Right kidney (tissue), 9 donors: ENCODE data around the gene WNK2.
"Not testable (repeated sequence)": the region's sequence is repeated elsewhere in the genome, so short reads cannot be mapped to it uniquely, and the experiment has no call there.

Experiments
- DNase-seq: peaks from one replicate; pipeline ENCODE4 v3.0.0-alpha.2; 2016
- long read RNA-seq, 8 donors: transcript quantifications; one replicate each; lab custom pipeline, GENCODE V29; 2026

The WNK2 gene
- long read RNA-seq, donor 1: 0 reads
- long read RNA-seq, donor 2: 0 reads
- long read RNA-seq, donor 3: 0 reads
- long read RNA-seq, donor 4, partial matches to known transcripts: 0 of 2 reads
- long read RNA-seq, donor 4, other reads (novel, unspliced or antisense): 0 of 2 reads
- long read RNA-seq, donor 5: 0 reads
- long read RNA-seq, donor 6: 0 reads
- long read RNA-seq, donor 7, partial matches to known transcripts: 7 of 10 reads
- long read RNA-seq, donor 7, other reads (novel, unspliced or antisense): 0 of 10 reads
- long read RNA-seq, donor 8: 0 reads

DNA sequence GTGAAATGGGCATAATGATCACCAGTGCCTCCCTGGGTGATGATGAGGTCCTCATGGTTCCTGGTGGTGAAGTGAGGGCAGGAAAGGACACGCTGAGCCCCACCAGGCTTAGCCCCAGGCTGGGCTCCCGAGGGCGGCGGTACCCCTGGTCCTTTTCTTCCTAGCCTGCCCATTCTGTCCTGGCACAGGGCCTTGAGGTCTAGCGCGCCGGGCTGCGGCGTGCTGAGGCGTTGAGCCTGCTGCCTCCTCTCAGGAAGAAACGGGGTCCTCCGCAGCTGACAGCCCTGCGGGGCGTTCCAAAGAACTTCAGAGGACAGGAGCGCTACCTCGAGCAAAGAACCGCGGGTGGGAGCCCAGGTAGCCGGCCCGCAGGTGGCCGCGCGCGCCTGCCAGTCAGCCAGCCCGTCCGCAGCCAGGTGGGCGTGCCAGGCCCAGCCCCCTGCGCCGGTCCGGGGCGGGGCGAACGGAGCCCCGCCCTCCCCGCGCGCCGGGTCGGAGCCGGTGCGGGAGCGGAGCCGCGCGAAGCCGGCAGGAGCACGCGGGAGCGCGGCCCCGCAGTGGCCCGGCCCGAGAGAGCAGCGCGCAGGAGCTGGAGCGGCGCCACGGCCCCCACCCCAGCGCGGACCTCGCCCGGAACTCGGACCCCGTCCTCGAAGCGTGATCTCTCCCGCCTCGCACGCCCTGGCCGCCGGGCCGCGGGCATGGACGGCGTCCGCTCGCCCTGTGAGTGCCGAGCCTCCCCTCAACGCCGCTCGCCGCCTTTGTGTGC is at the start of gene WNK2:
Gene WNK2 (plus strand): TSS at position 477 of the 769 bp plus-strand sequence. CDS start 791 bp downstream, outside the sequence.
- DNase-seq: peak; percentile 79

DNA sequence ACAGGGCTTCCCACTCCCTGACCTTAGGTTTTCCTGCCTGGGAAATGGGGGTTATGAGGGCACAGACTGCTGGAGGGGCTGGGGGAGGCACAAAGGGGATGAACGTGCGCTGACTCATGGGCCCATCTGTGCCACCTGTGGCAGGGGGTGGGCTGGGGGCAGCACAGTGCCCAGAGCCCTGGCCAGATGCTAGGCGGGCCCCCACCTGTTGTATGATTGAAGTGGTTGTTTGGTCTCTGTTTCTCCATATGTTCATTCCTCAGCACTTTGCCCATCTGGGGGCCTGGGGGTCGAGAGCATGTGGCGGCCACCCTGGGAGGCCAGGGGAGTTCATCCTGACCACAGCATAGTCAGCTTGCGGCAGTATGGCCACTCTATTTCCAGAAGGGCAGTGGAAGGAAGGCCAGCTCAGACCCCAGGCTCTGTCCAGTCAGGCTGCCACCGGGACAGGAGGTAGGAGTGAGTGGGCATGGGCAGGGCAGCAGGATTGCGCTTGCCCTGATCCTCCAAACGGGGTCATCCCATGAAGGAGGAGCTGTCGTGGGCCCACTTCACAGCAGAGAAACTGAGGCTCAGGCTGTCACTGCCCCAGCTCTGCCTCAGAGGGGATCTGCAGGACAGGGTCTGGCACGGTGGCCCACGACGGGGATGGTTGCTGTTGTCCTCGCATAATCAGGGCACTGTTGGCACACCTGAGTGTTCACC is 49.0 kb upstream of the WNK2 start:
- DNase-seq: no peak

DNA sequence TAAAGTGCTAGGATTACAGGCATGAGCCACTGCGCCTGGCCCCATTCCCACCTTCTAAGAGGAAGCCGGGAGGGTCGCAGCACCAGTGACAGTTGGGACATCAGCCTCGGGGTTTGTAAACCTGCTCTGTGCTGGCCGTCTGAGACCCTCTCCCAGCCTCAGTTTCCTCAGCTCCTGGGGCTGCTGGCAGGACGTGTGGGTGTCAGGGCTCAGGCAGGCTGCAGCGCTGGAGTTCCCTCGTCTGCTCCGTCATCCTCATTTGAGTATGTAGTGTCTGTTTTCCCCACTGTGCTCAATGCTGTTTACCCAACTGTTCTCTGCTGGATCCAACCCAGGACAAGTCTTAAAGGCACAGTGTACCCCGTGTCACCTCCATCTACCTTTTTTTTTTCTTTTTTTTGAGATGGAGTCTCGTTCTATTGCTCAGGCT is 47.9 kb upstream of the WNK2 start:
- DNase-seq: no peak

DNA sequence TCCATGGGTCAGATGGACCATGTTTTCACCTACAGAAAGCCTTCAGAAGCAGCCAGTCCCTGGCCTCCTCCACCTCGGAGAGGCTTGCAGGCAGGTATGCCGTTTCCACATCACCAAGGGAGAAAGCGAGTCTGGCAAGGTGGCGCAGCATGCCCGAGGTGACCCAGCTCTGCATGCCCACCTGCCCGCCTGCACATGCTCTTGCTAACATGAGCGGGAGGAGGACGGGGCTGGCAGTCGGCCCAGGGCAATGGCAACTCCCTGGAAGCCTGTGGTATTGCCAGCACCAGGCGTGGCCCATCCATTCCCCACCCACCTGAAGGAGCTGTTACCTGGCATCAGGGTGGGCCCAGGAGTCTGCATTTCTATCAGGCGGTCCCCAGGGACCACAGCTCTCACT is 46.6 kb upstream of the WNK2 start:
- no peak for DNase-seq

DNA sequence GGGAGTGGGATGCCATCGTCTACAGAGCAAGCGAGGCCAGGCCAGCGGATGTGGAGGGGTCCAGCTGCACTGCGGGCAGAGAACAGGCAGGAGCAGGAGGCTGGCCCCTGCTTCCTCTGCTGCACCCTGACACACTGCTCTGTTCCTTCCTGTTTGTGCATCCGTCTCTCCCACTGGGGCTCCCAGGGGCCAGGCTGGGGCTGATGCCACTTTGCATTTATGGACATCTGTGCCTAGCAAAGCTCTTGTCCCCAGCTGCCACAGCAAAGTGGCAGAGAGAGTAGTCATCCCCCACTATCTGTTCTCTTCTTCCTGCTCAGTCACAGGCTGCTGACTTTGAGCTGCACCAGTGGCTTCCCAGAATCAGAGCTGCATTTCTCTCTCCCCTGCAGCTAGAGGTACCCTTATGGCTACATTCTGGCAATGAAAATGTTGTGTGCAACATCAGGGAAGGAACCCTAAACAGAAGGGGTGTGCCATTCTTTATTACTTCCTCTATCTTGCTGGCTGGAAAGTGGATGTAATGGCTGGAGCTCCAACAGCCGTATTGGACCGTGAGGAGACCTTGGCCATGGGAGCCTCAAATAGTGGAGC is 45.7 kb upstream of the WNK2 start:
- no peak for DNase-seq

DNA sequence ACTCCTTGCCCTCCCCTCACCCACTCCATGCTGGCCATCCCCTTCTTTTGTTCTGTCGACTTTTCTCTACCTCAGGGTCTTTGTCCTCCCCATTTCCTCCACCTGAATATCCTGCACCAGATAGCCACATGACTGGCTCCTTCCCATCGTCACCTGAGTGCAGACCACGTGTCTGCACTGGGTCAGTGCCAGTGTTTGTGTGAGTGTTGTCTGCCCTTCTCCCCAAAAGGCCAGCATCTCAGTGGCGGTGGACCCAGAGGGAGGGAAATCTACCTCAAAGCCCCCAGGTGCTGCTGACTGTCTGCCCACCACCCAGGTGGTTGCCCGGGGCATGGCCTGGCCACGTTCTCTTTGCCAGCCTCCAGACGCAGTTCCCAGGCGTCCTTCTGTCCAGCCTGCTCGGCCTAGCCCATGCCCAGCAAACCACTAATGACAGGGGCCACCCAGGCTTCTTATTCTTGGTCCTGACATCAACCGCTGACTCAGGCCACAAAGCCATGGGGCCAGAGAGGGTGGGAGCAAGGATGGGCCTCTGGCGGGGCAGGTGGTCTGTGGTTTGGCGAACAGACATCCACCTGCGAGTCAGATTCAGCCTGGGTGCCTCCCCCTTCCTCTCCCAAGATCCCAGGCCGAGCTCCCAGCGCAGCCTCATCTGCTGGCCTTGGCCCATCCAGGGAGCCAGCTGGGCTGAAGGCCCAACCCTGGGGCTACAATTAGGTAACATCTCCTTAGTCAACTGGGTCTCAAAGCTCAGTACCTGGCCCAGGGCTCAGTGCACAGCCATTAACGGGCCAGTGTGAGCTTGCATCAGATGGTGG is 44.4 kb upstream of the WNK2 start:
- no peak for DNase-seq

DNA sequence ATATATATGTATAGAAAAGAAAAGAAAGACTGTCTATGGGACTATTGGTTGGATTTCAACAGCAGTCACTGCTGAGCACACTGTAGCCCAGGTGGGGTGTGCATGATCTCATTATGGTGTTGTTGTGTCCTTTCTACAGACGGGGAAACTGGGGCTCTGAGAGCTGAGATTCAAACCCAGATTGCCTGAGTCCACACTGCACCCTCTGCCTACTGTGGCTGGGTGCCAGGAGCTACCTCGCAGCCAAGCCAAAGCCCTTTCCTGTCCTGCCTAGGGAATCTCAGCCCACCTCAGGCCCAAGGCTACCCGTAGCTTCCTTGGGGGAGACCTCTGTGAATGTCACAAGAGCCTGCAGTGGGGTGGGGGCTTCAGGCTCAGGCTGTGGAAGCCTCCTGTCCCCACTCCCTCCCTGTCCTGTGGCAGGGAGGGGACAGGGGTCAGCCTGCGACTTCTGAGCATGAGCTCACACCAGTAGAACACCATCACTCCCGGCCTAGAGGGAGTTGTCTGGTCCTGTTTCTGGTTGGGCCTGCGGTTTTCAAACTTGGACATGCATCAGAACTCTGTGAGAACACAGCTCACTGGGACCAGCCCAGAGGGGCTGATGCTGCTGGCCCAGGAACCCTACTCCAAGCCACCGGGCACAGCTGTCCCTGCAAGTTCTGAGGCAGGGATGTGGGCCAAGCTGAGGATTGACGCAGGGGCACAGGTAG is 42.0 kb upstream of the WNK2 start:
- no peak for DNase-seq

DNA sequence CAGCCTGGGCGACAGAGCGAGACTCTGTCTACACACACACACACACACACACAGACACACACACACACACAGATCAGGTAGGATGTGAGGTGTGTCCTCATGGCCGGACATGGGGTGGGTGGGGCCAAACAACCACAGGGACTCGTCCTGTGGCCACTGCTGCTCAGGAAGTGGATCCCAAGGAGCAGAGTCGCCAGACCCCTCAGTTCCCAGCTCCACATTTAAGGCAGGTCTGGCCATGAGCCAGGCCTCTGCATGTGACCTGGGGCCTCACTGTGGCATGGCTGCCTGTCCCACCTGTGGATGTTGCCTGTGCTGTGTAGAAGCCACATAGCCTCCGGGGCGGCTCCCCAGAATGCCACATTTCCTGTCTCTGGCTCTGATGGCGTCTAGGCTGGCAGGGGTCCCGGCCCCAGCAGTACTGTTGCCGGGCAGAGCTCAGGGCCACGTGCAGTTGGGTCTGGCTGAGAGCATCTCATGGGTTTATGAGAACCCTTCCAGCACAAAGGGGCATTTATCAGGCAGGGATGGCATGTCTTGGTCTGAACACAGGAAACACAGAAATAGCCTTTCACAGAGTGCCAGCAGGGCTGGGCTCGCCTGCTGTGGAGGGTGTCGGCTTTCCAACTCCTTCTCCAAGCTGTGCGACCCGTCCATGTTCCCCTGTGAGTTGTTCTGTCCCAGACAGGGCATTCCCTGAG is 40.0 kb upstream of the WNK2 start:
- no peak for DNase-seq

DNA sequence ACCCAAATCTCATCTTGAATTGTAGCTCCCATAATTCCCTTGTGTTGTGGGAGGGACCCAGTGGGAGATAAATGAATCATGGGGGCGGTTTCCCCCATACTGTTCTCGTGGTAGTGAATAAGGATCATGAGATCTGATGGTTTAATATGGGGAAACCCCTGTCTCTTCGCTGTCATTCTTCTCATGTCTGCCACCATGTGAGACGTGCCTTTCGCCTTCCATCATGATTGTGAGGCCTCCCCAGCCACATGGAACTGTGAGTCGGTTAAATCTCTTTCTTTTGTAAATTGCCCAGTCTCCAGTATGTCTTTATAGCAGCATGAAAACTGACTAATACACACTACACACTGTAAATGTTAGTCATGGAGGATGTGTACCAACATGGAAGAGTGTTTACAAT is 37.2 kb upstream of the WNK2 start:
- DNase-seq: not testable (repeated sequence)

DNA sequence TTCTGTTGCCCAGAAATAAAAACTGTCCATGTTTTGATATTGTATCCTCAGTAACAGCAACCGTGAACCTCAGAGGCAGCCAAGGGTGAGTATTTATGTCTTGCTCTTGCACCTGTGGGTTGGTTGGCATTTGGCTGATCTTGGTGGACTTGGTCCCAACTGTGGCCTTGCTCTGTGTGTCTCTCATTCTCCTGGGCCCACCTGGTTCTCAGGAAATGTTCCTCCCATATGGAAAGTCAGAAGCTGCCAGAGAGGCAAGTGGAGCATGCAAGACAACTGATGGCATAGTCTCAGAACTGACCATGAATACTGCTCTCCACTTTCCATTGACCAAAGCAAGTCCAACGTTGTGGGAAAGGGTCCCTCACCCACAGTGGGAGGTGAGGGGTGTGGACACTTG is 36.3 kb upstream of the WNK2 start:
- no peak for DNase-seq

DNA sequence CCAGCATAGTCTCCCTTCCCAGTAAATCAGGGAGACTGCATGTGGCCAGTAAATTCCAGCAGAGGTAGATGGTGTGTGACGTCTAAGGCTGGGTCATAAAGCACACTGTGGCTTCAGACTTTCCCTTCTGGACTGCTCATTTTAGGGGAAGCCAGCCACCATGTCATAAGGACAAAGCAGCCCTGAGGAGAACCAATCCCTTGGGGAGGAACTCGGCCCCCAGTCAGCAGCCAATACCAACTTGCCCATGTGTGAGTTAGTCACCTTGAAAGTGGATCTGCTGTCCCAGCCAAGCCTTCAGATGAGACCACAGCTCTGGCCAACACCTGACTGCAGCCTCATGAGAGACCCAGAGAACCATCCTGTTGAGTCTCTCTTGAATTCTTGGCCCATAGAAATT is 35.2 kb upstream of the WNK2 start:
- DNase-seq: no peak

DNA sequence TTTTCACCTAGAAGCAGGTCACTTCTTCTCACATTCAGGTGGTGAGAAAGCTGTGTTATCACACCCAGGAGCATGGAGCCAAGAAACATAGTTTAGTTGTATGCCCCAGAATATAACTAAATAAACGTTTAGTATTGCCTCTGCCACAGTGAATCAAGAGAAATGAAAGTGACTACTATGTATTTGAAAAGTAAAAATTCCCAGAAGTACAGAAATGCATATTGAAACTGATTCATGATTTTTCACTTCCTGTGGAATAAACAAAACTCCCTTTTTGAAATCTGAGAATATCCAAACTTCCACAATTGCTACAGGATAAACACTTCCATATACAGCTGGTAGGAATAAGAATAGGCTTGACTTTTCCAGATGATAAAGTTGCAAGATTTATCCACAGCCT is 34.6 kb upstream of the WNK2 start:
- no peak for DNase-seq

DNA sequence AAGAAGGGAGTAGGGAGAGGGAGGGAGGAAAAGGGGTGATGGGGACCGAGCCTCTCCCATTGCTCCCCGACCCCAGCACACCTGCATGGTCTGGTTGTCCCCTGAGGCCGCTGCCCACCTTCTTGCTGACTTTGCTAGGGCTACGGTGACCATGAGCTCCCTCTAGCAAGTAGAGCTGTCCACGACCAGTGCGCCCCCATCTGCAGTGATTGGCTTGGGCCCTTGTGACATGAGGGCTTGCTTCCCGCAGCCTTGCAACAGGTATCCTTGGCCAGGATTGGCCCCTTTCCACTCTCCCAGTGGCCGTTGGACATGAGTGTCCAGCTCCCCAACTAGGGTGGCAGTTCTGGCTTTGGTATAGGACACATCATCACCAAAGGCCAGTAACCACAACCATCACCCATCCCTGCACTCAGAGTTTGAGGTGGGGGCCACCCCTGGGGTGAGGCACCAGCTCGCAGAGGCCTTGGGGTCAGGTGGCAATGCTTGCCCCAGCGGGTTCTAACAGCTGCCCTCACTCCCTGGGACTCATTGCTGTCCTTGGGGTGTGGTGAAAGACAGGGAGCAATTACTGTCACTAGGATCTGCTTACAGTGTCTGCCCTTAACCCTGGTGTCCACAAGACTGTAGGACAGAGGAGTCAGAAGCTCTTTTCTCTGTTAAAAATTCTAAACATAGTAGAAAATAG is 32.7 kb upstream of the WNK2 start:
- no peak for DNase-seq

DNA sequence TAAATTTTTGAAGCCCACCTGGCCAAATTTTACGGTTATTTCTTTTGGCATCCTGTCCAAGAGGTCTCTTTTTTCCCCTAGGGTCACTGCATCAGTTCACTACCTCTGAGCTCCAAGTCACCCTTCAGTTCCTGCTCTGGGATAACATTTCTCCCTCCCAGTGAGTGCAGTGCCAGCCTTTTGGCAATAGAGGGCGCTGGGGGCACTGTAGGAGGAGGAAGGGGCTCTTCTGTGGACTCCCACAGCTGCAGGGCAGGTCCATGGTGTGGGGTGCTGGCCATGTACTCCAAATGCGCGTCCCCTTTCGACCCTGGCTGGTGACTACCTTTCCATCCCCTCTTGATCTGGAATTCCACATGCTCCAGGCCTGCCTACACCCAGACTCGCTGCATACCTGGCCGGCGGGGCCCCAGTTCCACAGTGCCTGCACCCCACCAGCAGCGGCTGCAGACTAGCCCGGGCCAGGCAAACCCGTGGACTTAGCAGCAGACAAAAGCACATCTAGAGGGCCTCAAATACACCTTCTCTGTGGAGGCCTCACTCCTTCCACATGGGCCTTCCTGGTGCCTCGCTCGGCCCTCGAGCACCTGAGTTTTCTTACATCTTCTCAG is 29.5 kb upstream of the WNK2 start:
- DNase-seq: no peak

DNA sequence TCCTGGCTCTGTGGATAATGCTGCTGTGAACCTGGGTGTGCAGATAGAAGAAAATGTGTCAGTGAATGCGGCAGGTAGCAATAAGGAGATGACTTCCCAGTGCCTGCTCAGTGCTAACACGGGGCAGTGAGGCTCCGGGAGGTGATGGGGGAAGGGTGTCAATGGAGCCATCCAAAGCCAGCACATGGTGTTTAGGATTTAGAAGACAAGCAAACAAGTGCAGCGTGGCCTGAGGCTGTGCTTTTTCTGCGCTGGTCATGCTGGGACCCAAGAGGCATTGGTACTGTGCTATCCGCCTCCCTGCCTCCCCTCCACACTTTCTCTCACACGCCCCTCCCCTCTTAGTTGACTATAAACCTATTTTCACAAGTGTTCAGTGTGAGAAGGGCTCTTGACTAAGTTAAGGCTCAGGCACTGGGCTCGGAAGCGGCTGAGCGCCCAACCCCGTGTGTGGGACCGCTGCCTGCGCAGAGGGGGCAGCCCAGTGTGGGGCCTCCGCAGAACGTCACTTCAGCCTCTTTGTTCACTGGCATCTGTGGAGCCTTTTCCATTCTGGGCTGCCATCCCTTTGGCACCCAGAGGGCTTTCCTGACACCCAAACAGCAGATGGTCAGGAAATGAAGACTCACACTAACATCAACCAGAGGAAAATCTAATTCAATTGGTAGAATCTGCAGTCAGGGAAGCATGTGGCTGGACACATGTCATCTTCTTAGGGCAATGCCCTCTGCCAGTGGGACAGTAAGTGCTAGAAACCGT is 28.0 kb upstream of the WNK2 start:
- no peak for DNase-seq

DNA sequence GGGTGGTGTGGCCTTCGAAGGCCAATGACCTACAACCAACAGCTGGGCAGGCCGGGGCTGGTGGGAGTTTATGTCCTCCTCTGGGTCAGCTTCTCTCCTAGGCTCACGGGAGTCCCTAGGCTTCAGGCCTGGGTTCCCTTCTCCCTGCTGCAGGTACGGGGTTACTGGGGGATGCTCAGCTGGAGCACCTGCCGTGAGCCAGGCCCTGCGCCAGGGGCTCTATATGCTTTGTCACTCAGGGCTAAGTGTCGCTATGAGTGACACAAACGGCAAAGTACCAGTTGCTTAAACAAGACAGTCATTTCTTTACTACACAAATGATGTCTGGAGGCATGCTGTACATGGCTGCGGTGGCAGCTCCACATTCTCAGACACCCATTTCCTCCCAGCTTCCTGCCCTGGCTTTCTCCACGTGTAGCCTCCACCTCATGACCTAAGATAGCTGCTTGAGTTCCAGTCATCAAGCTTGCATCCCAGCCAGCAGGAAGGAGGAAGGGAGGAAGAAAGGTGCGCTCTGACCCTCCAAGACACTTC is 27.4 kb upstream of the WNK2 start:
- no peak for DNase-seq

DNA sequence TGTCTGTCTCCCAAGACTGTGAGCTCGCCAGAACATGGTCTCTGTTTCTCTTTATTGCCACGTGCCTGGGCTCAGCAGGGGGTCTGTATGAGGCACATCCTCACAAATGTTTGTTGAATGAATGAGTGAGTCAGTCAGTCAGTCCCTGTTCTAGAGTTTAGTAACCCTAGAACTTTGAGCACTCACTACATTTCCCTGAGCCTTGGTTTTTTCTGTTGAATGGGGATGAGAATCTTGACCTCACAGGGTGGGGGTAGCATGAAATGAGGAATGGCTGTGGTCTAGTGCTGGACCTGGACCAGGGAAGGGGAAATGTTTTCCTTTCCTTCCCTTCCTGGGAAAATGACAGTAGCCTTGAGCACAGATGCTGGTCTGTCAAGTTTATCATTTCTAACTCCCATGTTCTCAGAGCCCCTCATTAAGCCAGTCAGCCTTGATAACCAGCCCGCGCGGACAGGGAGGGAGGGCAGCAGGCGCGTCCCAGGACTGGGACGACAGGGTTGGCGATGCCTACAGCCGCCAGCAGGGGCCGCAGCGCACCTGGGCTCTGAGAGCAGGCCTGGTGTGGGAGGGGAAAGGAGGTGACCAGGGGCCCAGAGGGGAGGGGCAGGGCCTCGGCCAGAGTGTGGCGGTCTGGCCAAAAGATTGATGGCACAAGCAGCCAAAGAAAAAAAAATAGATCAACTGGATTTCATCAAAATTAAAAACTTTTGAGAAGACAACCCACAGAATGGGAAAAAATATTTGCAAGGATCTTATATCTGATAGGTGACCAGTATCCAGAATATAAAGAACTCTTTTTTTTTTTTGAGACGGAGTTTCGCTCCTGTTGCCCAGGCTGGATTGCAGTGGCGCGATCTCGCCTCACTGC is 24.1 kb upstream of the WNK2 start:
- peak; percentile 84 for DNase-seq
